Activated CD8-positive, alpha-beta memory T cell treated with anti-CD3 and anti-CD28 coated beads, Interleukin-2, amount 50 U/mL, for 1 hour (primary cell): ENCODE measurements around the gene BCR.

Experiments used
- DNase-seq: peaks from one replicate; pipeline ENCODE4 v3.0.0-alpha.2; 2020; ENCODE audit errors: extremely low read depth

BCR gene

DNA sequence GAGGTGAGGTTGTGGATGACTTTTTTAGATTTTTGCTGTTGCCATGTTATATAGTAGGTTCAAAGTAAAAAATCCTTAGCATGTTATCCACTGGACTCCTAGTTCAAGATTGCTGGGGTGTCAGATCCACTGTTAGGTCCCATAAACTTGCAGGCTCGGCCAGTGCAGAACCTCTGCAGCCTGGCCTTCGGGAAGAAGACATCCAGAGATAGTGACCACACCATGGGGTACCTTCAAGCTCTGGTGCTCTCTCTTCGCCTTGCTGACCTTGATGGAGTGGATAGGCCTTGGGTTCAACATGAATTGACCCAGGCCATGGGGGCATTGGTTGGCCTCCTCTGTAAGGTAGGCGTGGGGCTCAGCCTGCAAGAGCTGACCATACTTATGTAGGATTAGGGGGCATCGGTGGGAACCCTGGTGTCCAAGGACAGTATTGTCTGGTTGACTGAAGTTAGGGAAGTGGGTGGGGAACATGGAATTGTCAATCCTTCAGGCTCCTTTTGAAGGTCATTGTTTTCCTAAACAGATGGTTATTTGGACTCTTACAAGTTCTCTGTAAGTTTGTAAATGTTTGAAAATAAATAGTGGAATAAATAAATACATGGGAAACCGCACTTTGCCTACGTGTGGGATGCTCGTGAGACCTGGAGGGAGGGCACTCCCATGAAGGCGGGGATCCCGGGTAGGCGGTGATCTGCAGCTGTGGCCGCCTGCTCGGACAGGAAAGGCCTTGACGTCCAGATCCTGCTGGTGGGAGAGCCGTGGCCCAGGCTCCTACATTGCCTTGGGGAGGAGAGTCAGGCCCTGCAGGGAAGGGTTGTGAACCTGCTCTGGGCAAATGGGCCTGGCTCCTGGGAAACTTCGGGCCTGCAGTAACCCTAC, 37.1 kb downstream of the BCR start:
- no peak for DNase-seq

DNA sequence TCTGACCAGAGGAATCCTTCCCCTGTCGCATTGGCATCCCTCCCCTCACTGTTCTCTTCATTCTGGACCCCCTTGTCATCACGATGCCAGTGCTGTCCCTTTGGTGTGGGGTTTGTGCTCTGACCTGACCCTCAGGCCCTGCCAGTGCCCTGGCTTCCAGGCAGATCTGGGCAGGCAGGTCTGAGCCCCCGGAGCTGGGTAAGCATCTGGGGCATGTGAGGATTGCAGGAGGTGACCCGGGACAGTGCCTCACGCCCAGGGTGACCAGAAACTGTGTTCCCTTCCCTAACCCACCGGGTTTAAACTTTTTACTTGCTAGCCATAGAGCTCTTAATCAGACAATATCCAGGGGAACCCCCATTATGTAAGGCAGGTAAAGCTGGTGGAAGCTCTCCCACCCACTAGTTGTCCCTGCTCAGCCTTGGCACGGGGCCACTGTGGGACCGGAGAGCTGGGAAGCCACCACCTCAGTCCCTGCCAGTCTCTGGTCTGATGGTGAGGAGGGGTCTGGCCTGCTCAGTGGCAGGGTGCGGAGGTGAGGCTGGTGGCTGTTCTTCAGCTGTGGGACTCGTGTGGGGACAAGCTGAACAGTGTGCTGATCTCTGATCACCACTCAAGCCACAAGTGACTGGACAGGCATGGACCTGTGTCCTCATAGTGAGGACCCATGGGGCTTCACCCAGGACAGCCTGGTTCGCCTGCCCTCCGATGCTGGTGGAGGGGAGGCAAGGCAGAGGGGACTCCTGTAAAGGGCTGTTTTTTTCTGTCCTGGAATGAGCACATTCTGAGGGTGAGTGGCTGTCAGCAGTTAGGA, 38.0 kb downstream of the BCR start:
- DNase-seq, result no peak

DNA sequence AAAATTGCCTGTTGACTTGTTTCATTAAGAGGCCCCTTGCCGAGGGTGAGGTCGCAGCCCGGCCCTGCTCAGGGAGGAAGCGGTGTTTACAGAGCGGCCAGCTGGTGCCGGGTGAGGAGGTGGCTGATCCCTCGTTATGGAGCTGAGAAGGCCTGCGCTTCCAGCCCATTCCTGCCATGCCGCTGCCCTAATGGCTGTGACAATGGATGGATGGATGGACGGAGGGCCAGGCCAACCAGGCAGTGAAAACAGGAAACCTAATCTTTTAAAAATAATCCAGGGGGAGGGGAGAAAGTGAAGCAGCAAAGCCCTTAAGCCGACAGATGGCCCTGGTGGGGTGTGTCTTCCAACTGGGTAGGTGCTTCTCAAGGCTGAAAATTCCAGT, 38.5 kb downstream of the BCR start:
- DNase-seq, result no peak

GRCh38 chr22:23219317-23219716, 39.0 kb downstream of the BCR start:
- DNase-seq, result no peak

- no peak for DNase-seq
Measured at GRCh38 chr22:23219822-23220484, 39.6 kb downstream of the BCR start.

GRCh38 chr22:23220485-23221350, 40.4 kb downstream of the BCR start:
- DNase-seq, result no peak

DNA sequence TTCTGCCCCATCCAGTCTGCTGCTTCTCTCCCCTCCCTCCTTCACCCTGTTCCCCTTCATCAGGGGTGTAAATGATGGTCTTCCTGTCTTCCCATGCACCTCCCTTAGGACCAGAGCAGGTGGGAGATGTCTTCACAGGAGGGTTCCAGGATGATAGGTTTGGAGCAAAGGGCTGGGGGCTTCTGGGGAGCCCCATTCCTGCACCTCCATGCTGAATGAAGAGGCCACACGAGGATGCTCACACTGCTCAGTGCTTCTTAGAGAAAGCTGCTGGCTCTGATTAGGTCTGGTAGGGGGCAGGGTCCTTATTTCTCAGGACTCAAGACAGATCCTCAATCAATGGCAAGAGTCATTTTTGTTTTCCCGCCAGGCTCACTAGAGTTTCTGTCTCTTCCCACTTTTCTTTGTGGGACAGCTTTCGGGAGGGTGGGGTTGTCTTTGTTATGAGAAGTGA, 41.1 kb downstream of the BCR start:
- no peak for DNase-seq

DNA sequence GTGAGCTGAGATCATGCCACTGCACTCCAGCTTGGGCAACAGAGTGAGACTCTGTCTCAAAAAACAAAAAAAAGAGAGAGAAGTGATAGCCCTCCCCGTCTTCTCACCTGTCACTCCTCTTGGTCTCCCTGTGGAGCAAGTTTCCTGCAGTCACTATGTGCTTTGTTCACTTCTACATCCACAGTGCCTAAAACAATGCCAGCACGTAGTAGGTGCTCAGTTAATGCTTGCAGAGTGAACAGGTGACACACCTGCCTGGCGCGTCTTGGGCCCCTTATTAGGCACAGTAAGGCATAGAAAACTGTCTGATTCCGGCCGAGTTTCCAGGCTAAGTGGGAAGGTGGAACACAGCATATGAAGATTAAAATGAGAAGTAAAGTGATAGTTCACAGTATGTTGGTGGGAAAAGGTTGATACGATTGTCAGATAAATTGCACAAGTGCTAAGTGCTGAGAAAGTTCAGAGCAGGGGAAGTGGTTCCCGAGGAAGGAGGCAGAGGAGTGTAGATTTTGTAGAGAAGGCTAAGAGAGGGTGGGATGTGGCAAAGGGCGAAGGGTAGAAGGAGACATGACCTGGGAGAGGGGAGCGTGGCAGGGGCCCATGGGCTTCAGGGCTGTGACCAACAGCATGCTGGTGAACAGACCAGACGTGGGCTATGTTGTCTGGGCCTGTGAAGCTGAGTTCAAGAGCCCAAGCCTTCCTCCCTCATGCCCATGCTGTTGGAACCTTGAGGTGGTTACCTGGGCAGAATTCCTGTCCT, 41.9 kb downstream of the BCR start:
- no peak for DNase-seq

DNA sequence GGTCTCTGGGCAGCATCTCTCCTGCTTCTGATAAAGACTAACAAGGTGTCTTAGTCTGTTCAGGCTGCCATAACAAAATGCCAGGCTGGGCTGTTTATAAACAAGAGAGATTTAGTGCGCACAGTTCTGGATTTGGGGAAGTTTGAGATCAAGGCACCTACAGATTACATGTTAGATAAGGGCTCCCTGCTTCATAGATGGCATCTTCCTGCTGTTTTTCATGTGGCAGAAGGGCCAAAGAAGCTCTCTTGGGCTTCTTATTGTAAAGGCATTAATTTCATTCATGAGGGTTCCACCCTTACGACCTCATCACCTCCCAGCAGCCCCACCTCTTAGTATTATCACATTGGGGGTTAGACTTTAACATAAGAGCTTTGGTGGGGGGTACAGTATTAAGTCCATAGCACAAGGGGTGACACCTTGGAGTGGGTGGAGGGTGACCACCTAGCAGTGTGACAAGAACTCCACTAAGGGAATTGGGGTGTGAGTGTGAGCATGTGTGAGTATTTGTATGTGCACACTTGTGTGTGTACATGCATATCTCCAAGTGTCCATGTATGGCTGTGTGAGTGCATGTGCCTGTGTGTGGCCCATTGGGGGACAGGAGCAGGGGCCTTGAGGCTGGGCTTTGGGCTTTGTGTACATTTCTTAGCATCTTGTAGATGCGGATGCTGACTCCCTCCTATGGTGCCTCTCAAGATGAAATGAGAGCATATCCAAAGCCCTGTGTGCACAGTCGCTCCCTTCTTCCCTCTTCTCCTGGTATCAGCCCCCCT, 42.7 kb downstream of the BCR start:
- DNase-seq, result no peak

- no peak for DNase-seq
Measured at GRCh38 chr22:23223569-23224317, 43.4 kb downstream of the BCR start.

DNA sequence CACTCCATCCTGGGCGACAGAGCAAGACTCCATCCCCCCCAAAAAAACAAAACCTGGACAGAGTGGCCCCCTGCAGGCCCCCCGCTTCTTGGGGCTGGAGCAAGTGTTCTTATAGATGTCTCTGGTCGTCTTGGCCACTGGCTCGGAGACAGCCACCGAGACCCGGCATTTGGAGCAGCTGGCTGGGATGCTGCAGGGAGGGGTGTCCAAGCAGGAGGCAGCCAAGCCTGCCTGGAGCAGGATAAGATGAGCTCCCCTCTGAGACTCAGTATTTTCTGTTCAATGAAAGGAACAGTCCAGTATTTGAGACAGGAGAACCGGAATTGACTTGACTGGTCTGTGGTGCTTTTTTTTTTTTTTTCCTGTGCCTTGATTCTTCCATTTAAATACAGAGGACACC, 44.5 kb downstream of the BCR start:
- no peak for DNase-seq

DNA sequence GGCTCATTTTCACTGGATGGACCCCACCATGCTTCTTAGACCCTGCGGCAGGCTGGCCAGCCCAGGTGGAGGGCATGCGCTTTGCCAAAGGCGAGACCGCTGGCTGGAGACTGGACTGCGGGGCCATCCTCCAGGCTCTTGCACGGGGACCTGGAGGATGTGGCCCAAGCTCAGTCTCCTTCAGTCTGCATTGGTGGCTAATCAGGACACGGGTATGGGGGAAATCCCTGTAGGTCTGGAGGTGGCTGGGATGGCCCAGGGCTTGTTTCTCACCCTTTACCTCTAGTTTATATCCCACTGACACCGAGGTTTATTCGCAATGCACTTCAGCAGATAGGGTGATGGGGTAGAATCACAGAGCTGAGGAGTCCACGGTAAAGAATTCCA, 45.0 kb downstream of the BCR start:
- no peak for DNase-seq

- DNase-seq, result no peak
Measured at GRCh38 chr22:23225724-23226496, 45.6 kb downstream of the BCR start.

DNA sequence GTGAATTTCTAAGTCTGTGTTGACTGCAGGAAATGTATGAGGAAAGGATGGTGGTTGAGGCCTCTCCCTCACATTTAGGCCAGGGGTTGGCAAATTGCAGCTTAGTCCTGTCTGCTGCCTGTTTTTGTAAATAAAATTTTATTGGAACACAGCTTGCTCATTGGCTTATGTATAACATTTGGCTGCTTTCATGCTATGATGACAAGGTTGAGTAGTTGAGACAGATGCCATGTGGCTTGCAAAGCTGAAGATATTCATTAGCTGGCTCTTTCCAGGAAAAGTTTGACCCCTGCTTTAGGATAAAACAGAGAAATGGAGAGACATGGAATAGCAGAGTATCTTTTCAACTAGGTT, 46.2 kb downstream of the BCR start:
- DNase-seq, result no peak

DNA sequence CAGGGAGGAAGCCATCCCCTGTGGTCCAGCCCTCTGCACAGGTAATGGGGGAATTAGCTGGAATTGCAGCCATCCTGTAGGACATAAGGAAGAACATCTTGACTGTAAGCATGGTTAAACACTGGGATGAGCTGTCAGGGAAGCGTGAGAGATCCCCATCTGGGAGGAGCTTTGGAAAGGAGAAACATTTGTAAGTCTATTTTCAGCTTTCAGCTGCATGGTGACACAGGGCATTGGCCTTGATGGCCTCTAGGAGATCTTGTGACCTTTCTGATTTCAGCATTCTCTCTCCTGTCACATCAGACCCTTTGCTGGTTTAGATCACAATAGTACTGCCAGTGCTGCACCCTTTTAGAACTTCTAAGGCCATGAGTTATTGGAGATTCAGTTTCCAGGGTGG, 47.1 kb downstream of the BCR start:
- DNase-seq, result no peak

DNA sequence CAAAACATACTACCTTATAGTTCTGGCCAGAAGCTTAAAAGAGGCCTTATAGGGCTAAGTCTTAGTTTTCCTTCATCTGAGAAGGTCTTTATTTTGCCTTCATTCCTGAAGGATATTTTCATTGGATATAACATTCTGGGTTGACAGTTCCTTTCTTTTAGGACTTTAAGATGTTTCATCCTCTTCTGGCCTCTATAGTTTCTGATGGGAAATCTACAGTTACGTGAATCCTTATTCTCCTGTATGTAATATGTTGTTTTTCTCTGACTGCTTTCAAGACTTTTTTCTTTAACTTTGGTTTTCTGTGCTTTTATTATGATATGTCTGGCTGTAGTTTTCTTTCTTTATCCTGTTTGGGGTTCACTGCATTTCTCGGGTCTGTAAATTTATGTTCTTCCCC, 48.2 kb downstream of the BCR start:
- no peak for DNase-seq

- DNase-seq, result no peak
Measured at GRCh38 chr22:23229646-23230045, 49.3 kb downstream of the BCR start.

- DNase-seq, result no peak
Measured at GRCh38 chr22:23230348-23231068, 50.2 kb downstream of the BCR start.
